LNCaP clone FGC (cell line): ENCODE results near the gene EIF2S3.

Experiments
- DNase-seq: peaks from one replicate; pipeline ENCODE4 v3.0.0-alpha.2; 2011; ENCODE audit warnings: low read depth
- H3K4me3 ChIP-seq: 2 replicates; pipeline ENCODE4 v1.5.1; 2011; ENCODE audit warnings: mild to moderate bottlenecking, low read depth, low read length, control low read depth
- CTCF ChIP-seq: IDR thresholded peaks from 2 replicates; pipeline ENCODE4 v1.5.1; 2012; ENCODE audit warnings: mild to moderate bottlenecking; ENCODE audit not compliant: control insufficient read depth, insufficient read depth; ENCODE audit errors: extremely low read depth

EIF2S3 gene

DNA sequence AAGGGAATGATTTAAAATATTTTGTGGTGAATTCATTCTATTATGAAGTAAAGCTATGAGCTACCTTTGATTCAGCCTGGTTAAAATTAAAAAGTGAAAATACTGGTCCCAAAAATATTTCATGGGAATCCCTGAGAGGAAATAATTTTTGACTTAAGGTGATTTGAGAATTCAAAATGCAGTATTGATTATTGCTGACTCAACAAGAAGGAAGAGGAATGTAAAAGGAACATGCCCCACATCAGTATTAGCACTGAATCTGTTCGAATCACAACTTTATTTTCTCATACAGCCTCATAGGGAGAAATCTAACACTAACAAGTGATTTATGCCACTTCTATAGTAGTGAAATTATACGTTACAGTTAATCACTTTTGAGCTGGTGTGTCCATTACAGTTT, 27.7 kb downstream of the EIF2S3 start:
- no peak overlapping the region for H3K4me3 ChIP-seq
- no peak for DNase-seq
- no peak for TF ChIP-seq CTCF

- DNase-seq = no peak
- H3K4me3 ChIP-seq = no peak overlapping the region
- TF ChIP-seq CTCF = no peak
These were observed 30.3 kb downstream of the EIF2S3 start for GRCh38 chrX:24085101-24085500.

DNA sequence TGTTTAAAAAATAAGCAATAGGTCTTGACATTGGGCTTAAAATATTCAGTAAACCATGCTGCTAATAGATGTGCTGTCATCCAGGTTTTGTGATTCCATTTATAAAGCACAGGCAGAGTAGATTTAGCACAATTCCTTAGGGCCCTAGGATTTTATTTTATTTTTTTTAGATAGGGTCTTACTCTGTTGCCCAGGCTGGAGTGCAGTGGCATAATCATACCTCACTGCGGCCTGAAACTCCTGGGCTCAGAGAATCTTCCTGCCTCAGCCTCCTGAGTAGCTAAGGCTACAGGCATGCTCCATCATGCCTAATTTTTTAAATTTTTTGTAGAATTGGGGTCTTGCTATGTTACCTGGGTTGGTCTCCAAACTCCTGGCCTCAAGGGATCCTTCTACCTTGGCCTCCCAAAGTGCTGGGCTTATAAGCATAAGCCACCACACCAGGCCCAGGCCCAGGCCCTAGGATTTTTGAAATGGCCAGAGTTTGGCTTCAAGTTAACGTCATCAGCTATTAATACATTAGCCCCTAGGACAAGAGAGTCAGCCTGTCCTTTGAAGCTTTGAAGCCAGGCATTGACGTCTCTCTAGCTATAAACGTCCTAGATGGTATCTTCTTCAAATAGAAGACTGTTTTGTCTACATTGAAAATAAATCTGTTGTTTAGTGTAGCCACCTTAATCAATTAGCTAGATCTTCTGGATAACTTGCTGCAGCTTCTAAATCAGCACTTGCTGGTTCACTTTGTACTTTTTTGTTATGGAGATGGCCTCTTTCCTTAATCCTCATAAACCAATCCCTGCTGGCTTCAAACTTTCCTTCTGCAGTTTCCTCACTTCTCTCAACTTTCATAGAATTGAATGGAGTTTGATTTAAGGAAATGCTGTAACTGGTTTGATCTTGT, 35.8 kb downstream of the EIF2S3 start:
- no peak for DNase-seq
- H3K4me3 ChIP-seq = no peak overlapping the region
- no peak for TF ChIP-seq CTCF

DNA sequence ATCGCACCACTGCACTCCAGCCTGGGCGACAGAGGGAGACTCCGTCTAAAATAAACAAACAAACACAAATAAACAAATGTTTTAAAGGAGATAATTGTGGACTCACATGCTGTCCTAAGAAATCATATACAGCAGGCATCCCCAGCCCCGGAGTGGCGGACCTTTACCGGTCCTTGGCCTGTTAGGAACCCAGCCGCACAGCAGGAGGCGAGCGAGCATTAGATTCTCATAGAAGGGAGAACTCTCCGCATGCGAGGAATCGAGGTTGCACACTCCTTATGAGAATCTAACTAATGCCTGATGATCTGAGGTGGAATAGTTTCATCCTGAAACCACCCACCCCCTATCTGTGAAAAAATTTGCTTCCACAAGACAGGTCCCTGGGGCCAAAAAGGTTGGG, 39.0 kb downstream of the EIF2S3 start:
- no peak for DNase-seq
- no peak for TF ChIP-seq CTCF
- no peak overlapping the region for H3K4me3 ChIP-seq

- no peak for TF ChIP-seq CTCF
- no peak for DNase-seq
- no peak overlapping the region for H3K4me3 ChIP-seq
These were observed 43.0 kb downstream of the EIF2S3 start for GRCh38 chrX:24097741-24098260.

DNA sequence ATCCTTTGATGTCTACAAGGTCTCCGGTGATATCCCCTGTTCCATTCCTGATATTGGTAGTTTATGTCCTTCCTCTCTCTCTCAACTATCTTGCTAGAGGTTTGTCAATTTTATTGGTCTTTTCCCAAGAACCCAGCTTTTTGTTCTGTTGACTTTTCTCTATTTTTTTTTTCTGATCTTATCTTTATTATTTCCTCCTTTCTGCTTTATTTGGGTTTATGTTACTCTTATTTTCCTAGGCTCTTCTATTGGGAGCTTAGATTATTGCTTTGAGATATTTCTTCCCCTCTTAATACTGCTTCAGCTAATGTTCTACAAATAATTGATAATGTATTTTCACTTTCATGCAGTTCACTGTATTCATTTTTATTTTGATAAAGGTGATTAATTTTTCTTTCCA, 44.2 kb downstream of the EIF2S3 start:
- TF ChIP-seq CTCF = no peak
- no peak overlapping the region for H3K4me3 ChIP-seq
- no peak for DNase-seq
